ENCODE results near the gene FARP1.

The FARP1 gene

DNA sequence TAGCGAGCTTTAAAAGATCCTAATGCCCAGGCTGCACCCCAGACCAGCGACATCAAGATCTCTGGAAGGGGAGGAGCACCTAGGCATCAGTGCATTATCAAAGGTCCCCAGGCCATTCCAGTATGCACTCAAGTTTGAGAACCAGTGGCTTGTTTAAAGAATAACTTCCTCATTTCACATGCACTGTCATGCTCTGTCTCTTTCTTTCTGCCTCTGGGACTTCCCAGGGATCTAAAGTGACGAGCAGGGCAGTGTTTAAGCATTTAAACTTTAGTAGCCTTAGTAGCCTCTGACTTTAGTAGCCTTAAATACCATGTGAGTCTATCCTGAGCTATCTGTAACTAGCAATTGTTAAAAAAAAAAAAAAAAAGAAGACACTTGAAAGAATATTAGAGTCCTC is 8.9 kb upstream of the FARP1 start (continued):
- TF ChIP-seq, protein P1, sequence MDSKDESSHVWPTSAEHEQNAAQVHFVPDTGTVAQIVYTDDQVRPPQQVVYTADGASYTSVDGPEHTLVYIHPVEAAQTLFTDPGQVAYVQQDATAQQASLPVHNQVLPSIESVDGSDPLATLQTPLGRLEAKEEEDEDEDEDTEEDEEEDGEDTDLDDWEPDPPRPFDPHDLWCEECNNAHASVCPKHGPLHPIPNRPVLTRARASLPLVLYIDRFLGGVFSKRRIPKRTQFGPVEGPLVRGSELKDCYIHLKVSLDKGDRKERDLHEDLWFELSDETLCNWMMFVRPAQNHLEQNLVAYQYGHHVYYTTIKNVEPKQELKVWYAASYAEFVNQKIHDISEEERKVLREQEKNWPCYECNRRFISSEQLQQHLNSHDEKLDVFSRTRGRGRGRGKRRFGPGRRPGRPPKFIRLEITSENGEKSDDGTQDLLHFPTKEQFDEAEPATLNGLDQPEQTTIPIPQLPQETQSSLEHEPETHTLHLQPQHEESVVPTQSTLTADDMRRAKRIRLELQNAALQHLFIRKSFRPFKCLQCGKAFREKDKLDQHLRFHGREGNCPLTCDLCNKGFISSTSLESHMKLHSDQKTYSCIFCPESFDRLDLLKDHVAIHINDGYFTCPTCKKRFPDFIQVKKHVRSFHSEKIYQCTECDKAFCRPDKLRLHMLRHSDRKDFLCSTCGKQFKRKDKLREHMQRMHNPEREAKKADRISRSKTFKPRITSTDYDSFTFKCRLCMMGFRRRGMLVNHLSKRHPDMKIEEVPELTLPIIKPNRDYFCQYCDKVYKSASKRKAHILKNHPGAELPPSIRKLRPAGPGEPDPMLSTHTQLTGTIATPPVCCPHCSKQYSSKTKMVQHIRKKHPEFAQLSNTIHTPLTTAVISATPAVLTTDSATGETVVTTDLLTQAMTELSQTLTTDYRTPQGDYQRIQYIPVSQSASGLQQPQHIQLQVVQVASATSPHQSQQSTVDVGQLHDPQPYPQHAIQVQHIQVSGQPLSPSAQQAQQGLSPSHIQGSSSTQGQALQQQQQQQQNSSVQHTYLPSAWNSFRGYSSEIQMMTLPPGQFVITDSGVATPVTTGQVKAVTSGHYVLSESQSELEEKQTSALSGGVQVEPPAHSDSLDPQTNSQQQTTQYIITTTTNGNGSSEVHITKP (tag by site-specific recombination; IDR thresholded peaks at IDR 0.05), result no peak
- TF ChIP-seq ZNF223 (tag by site-specific recombination; IDR thresholded peaks at IDR 0.05) (no peak), ZNF555 (tag by site-specific recombination; conservative IDR thresholded peaks at IDR 0.05) (no peak), ZNF626 (tag by site-specific recombination; IDR thresholded peaks at IDR 0.05) (no peak), ZNF132 (tag by site-specific recombination; IDR thresholded peaks at IDR 0.05; ENCODE audit: borderline replicate concordance) (no peak)
- TF ChIP-seq, protein P2, sequence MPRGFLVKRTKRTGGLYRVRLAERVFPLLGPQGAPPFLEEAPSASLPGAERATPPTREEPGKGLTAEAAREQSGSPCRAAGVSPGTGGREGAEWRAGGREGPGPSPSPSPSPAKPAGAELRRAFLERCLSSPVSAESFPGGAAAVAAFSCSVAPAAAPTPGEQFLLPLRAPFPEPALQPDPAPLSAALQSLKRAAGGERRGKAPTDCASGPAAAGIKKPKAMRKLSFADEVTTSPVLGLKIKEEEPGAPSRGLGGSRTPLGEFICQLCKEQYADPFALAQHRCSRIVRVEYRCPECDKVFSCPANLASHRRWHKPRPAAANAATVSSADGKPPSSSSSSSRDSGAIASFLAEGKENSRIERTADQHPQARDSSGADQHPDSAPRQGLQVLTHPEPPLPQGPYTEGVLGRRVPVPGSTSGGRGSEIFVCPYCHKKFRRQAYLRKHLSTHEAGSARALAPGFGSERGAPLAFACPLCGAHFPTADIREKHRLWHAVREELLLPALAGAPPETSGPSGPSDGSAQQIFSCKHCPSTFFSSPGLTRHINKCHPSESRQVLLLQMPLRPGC (tag by site-specific recombination; IDR thresholded peaks at IDR 0.05), result no peak

DNA sequence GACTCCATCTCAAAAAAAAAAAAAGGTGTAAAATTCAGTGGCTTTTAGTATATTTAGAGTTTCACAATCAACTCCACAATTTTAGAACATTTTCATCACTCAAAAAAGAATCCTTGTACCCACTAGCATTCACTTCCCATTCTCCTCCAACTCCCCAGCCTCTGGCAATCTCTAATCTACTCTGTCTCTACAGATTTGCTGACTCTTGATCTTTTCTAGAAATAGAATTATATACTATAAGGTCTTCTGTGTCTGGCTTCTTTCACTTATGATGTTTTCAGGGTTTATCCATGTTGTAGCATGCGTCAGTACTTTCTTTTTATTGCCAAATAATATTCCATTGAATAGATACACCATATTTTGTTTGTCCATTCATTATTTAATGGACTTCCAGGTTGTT is 8.0 kb upstream of the FARP1 start:
- Histone ChIP-seq H3K4me1 (ENCODE audit: control insufficient read depth, insufficient read depth, low read length) (no peaks in the 10 kb centered on the region), H3K36me3 (ENCODE audit: control insufficient read depth in 2 of 2, insufficient read depth in 1 of 2, low read length in 2 of 2) (no peaks in the 10 kb centered on the region), H3K4me3 (ENCODE audit: low read depth, low read length) (no peak overlapping the region), H3K9me3 (ENCODE audit: control insufficient read depth, insufficient read depth, low read depth, low read length) (no peaks in the 10 kb centered on the region), H3K27ac (ENCODE audit: extremely low read depth, low read depth, low read length) (no peak overlapping the region)
- CTCF ChIA-PET, result interaction anchor here (0.6 kb wide), 1 partner anchor 296 kb away, joined by 3 read pairs; no protein-coding TSS in a partner anchor
- TF ChIP-seq ZNF423 (tag by site-specific recombination; IDR thresholded peaks at IDR 0.05), result no peak
- no peak for TF ChIP-seq ZNF248 (tag by site-specific recombination; IDR thresholded peaks at IDR 0.05)
- no peak for TF ChIP-seq ZNF394 (tag by site-specific recombination; IDR thresholded peaks at IDR 0.05; ENCODE audit: borderline replicate concordance)
- TF ChIP-seq, protein P3, sequence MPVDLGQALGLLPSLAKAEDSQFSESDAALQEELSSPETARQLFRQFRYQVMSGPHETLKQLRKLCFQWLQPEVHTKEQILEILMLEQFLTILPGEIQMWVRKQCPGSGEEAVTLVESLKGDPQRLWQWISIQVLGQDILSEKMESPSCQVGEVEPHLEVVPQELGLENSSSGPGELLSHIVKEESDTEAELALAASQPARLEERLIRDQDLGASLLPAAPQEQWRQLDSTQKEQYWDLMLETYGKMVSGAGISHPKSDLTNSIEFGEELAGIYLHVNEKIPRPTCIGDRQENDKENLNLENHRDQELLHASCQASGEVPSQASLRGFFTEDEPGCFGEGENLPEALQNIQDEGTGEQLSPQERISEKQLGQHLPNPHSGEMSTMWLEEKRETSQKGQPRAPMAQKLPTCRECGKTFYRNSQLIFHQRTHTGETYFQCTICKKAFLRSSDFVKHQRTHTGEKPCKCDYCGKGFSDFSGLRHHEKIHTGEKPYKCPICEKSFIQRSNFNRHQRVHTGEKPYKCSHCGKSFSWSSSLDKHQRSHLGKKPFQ (tag by site-specific recombination; IDR thresholded peaks at IDR 0.05), result no peak
- no peak for TF ChIP-seq ZNF350 (tag by site-specific recombination; IDR thresholded peaks at IDR 0.05)
- no peak for TF ChIP-seq ZNF660 (tag by site-specific recombination; IDR thresholded peaks at IDR 0.05)
- no peak for TF ChIP-seq ZNF37A (tag by site-specific recombination; IDR thresholded peaks at IDR 0.05)
- no peak for TF ChIP-seq FEZF1 (tag by site-specific recombination; IDR thresholded peaks at IDR 0.05)
- no peak for TF ChIP-seq IKZF3 (tag by site-specific recombination; IDR thresholded peaks at IDR 0.05)
- TF ChIP-seq, protein P4, sequence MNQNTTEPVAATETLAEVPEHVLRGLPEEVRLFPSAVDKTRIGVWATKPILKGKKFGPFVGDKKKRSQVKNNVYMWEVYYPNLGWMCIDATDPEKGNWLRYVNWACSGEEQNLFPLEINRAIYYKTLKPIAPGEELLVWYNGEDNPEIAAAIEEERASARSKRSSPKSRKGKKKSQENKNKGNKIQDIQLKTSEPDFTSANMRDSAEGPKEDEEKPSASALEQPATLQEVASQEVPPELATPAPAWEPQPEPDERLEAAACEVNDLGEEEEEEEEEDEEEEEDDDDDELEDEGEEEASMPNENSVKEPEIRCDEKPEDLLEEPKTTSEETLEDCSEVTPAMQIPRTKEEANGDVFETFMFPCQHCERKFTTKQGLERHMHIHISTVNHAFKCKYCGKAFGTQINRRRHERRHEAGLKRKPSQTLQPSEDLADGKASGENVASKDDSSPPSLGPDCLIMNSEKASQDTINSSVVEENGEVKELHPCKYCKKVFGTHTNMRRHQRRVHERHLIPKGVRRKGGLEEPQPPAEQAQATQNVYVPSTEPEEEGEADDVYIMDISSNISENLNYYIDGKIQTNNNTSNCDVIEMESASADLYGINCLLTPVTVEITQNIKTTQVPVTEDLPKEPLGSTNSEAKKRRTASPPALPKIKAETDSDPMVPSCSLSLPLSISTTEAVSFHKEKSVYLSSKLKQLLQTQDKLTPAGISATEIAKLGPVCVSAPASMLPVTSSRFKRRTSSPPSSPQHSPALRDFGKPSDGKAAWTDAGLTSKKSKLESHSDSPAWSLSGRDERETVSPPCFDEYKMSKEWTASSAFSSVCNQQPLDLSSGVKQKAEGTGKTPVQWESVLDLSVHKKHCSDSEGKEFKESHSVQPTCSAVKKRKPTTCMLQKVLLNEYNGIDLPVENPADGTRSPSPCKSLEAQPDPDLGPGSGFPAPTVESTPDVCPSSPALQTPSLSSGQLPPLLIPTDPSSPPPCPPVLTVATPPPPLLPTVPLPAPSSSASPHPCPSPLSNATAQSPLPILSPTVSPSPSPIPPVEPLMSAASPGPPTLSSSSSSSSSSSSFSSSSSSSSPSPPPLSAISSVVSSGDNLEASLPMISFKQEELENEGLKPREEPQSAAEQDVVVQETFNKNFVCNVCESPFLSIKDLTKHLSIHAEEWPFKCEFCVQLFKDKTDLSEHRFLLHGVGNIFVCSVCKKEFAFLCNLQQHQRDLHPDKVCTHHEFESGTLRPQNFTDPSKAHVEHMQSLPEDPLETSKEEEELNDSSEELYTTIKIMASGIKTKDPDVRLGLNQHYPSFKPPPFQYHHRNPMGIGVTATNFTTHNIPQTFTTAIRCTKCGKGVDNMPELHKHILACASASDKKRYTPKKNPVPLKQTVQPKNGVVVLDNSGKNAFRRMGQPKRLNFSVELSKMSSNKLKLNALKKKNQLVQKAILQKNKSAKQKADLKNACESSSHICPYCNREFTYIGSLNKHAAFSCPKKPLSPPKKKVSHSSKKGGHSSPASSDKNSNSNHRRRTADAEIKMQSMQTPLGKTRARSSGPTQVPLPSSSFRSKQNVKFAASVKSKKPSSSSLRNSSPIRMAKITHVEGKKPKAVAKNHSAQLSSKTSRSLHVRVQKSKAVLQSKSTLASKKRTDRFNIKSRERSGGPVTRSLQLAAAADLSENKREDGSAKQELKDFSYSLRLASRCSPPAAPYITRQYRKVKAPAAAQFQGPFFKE (tag by site-specific recombination; IDR thresholded peaks at IDR 0.05; ENCODE audit: borderline replicate concordance), result no peak
- TF ChIP-seq KLF10 (tag by site-specific recombination; IDR thresholded peaks at IDR 0.05), result no peak
- POLR2A ChIA-PET, result no interaction called here
